IPS-20b (cell line): ENCODE measurements around the gene ADD3.
A peak's percentile ranks its signal among the peaks of the same experiment; 100 is the strongest.

ENCODE experiments used
- H3K27ac ChIP-seq: one replicate; pipeline ENCODE4 v1.5.1; 2013; ENCODE audit warnings: low read length
- H3K27me3 ChIP-seq: 2 replicates; pipeline ENCODE4 v1.6.1; 2013; ENCODE audit warnings: mild to moderate bottlenecking, low read length, inconsistent platforms; ENCODE audit not compliant: insufficient read depth
- H3K36me3 ChIP-seq: 2 replicates; pipeline ENCODE4 v1.6.1; 2013; ENCODE audit warnings: low read depth, mild to moderate bottlenecking, inconsistent platforms, low read length, moderate library complexity; ENCODE audit not compliant: insufficient read depth
- H3K4me1 ChIP-seq: 2 replicates; pipeline ENCODE4 v1.6.1; 2013; ENCODE audit warnings: mild to moderate bottlenecking, control low read depth, inconsistent platforms, low read length, moderate library complexity; ENCODE audit not compliant: insufficient read depth
- H3K4me3 ChIP-seq: 2 replicates; pipeline ENCODE4 v1.5.1; 2013; ENCODE audit warnings: mild to moderate bottlenecking, low read length, inconsistent platforms
- H3K9ac ChIP-seq: 2 replicates; pipeline ENCODE4 v1.6.1; 2013; ENCODE audit warnings: low read depth, mild to moderate bottlenecking, inconsistent platforms, low read length, moderate library complexity
- H3K9me3 ChIP-seq: 2 replicates; pipeline ENCODE4 v1.6.1; 2013; ENCODE audit warnings: mild to moderate bottlenecking, low read depth, low read length, inconsistent platforms; ENCODE audit not compliant: insufficient read depth

The ADD3 gene

DNA sequence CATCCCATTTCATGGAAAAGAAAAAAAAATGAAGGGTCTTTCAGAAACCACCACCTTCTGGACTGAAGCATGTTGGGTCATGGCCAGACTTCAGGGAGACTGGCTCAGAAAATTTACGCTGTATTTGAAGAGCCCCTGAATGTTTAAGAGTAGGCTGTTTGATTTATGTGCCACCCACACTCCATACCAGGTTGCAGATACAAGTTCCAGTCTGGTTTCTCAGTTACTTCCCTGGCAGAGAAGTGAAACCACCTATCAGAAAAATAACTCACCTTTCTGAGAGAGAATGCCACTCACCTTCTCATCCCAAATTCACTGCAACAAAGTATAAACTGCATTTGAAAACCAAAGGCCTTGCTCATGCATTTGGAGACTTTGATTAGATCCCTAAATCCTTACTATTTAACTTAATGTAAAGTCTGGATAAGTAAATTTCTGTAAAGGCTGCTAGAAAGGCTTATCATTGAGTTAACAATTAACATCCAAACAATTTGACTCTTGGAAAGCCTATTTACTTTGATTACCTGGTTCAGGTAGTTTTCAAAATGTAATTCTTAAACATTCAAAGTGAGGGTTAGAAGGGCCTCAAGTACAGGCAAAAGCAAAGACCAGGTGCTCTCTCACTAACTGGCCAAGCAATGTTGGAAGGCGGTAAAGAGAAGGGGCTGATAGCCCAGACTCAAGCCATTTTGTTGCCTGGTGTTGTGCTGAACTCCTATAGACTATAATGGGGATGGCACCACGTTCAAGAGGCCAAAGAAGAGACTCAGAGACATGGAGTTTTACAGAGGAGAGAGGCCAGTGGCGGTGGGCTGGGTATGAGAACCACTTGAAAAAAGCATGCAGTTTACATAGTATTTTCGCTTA, 12.8 kb upstream of the ADD3 start:
- Histone ChIP-seq H3K27me3 (no peaks in the 10 kb centered on the region), H3K9me3 (no peaks in the 10 kb centered on the region), H3K27ac (no peak overlapping the region), H3K4me3 (no peak overlapping the region), H3K9ac (no peak overlapping the region), H3K4me1 (0 out of 2 replicates have a peak, but pooled peaks cover 9% of the 10 kb centered on the region), H3K36me3 (no peaks in the 10 kb centered on the region)

DNA sequence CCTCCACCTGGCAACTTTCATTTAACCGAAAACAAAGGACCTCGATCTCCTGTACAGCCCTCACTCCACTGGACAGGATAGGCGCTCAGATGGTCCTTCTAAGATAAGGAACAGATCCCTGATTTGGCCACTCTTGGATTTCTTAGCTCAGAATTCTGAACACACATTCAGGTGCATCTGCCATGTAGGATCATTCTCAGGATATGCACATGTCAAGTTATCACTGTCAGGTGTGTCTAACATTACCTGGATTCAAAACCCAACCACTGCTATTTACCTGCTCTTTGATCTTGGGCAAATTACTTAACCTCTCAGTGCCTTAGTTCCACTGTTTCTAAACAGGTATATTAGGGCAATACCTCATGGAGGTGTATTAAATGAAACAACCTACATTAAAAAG, 12.2 kb upstream of the ADD3 start:
- Histone ChIP-seq H3K9ac (no peak overlapping the region), H3K27ac (no peak overlapping the region), H3K27me3 (no peaks in the 10 kb centered on the region), H3K4me1 (0 out of 2 replicates have a peak, but pooled peaks cover 9% of the 10 kb centered on the region), H3K9me3 (no peaks in the 10 kb centered on the region), H3K36me3 (no peaks in the 10 kb centered on the region), H3K4me3 (no peak overlapping the region)

DNA sequence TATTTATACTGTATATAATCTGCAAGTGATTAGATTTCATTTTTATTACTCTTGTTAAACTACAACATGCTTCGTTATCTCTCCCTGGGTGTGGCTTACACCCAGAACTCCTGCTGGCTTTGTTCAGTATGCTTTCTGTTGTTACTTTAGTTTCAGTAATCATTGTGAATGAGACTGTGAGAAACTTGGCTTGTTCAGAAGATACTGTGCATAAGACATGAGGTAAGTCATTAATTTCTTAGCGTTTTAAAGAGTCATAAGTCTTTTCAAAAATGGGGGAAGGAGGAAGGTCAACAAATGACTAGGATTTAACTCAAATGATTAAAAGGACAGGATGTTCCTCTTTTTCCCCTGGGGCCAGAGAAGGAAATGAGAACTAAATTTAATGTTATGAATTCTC, 11.6 kb upstream of the ADD3 start:
- H3K27ac ChIP-seq: no peak overlapping the region
- H3K27me3 ChIP-seq: no peaks in the 10 kb centered on the region
- 0 out of 2 replicates have a peak, but pooled peaks cover 9% of the 10 kb centered on the region for H3K4me1 ChIP-seq
- no peaks in the 10 kb centered on the region for H3K9me3 ChIP-seq
- no peaks in the 10 kb centered on the region for H3K36me3 ChIP-seq
- no peak overlapping the region for H3K9ac ChIP-seq
- H3K4me3 ChIP-seq: no peak overlapping the region

DNA sequence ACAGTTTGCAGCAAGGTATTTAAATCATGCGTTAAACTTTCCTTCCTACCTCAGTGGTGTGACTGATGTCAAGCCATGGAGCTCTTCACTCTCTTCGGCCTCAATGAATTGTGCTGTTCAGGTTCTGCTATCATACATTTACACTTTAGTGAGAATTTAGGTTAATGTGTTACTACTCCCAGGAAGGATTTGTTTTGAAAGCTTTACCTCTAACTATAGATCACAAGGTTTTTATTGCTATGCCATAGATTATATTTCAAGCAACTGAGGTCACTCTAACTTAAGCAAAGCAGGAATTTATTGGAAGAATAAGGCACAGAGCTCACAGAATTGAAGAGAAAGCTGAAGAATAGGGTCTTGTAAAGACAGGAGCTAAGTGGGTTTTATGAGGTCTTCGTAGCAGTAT, 11.0 kb upstream of the ADD3 start:
- Histone ChIP-seq H3K36me3 (no peaks in the 10 kb centered on the region), H3K4me1 (0 out of 2 replicates have a peak, but pooled peaks cover 9% of the 10 kb centered on the region), H3K27me3 (no peaks in the 10 kb centered on the region), H3K9me3 (no peaks in the 10 kb centered on the region), H3K27ac (no peak overlapping the region), H3K9ac (no peak overlapping the region), H3K4me3 (no peak overlapping the region)

DNA sequence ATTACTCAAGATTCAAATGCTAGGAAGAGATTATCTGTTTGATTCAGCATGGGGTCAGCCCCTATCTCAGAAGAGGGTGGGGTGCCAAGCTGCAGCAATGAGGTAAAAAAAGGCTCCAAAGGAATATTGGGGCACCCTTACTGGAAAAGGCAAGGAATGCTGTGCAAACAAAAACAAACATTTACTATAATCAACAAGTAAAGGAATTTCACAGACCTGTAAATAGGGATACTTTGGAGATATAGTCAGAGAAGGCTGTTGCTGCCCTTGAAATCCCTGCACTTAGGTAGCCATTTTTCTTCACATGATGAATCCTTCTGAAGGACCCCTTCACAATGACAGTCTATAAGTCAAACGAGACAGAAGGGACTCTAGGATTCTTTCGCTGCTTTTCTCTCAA, 10.6 kb upstream of the ADD3 start:
- no peaks in the 10 kb centered on the region for H3K27me3 ChIP-seq
- H3K27ac ChIP-seq: no peak overlapping the region
- H3K36me3 ChIP-seq: no peaks in the 10 kb centered on the region
- no peak overlapping the region for H3K9ac ChIP-seq
- H3K4me1 ChIP-seq: 0 out of 2 replicates have a peak, but pooled peaks cover 9% of the 10 kb centered on the region
- no peaks in the 10 kb centered on the region for H3K9me3 ChIP-seq
- no peak overlapping the region for H3K4me3 ChIP-seq

DNA sequence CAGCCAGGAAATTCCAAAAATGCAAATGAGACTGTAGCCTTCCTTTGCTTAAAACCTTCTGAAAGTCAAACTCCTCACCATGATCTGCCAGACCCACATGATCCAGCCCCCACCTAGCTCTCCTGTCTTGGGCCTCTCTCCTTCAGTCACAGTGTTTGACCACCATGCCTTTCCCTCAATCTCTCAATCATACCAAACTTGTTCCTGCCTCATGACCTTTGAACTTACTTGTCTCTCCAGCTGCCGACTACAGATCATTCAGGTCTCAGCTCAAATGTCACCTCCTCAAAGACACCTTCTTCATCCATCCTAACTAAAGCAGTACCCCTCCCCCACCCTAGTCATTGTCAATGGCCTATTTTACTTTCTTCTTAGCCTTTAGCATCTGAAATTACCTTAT, 9.3 kb upstream of the ADD3 start:
- no peak overlapping the region for H3K9ac ChIP-seq

DNA sequence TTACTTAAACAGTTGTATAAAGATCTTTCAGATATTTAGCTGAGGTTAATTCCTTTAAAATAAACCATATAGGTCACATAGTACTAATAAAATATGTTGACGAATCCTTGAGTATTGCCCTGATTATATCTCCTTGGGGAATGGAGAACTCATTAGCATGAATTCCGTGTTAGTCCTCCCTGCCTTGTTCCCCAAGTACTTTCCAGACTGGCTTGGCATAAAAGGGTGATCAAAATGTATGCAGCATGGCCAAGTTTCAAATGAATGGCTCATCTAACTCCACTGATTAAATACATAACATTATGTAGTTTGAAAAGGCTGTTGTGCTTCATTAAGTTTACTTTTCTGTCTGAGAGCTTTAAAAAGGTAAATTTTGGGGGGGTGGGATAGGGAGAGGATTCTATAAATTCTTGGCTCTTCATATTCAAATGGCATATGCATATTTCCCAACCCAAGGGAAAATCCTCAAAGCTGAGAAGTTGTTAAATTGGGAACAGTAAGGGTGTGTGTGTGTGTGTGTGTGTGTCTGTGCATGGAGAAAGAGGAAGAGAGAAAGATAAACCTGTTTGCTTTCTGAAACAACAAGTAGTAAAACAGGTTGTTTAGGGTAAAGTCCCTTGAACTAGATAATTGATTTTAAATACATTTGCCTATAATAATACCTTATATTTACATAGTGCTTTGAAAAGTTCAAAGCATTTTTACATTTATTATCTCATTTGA, 4.8 kb upstream of the ADD3 start:
- H3K27me3 ChIP-seq: peaks cover 11% of the 10 kb centered on the region
- peaks cover 25% of the 10 kb centered on the region; the same call in 1 of the 2 replicates for H3K4me1 ChIP-seq
- H3K4me3 ChIP-seq: no peak overlapping the region
- H3K36me3 ChIP-seq: no peaks in the 10 kb centered on the region
- H3K9ac ChIP-seq: peak overlapping the region; percentile 47; the same call in 1 of the 2 replicates
- H3K9me3 ChIP-seq: no peaks in the 10 kb centered on the region
- H3K27ac ChIP-seq: no peak overlapping the region

More for the DNA sequence above, 9.3 kb upstream of the ADD3 start:
- Histone ChIP-seq H3K36me3 (no peaks in the 10 kb centered on the region), H3K27me3 (no peaks in the 10 kb centered on the region), H3K4me1 (peaks cover 15% of the 10 kb centered on the region; the same call in 1 of the 2 replicates), H3K4me3 (no peak overlapping the region), H3K27ac (no peak overlapping the region), H3K9me3 (no peaks in the 10 kb centered on the region)

DNA sequence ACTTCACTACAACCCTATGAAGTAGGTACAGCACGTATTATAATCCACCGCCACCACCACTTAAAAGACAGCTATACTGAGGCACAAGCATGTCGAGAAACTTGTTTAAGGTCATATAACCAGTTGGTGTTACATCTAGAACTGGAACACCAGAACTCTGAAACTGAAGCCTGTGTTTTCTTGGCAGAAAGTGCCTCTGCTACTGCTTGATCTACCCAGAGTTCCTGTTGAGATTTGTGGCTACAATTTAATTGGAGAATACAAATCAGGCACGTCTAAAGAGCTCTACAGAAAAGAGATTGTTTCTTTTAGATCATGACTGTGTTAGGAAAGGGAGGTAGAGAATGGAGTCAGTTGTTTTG, 4.3 kb upstream of the ADD3 start:
- H3K9ac ChIP-seq: peak overlapping the region; percentile 47; the same call in 1 of the 2 replicates
- H3K36me3 ChIP-seq: no peaks in the 10 kb centered on the region
- peaks cover 11% of the 10 kb centered on the region for H3K27me3 ChIP-seq
- H3K9me3 ChIP-seq: no peaks in the 10 kb centered on the region
- no peak overlapping the region for H3K4me3 ChIP-seq
- H3K4me1 ChIP-seq: peaks cover 22% of the 10 kb centered on the region; the same call in 1 of the 2 replicates
- H3K27ac ChIP-seq: no peak overlapping the region

DNA sequence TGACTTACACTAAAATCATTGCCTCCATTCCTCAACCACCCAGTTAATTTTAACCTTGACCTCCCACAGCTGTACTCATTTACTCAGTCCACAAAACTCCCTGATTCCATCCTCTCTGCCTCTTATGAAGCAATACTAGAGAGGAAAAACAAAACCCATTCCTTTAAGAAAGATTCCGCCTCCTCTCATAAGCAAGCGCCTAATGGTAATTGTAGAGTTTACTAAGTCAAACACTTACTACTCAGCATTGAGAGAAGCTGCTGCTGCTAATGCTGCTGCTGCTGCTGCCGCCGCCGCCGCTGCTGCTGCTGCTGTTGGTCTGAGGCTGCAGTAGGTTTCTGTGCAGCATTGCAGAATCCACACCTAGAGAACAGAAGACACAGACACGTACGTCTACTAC, 2.1 kb upstream of the ADD3 start:
- Histone ChIP-seq H3K4me1 (peaks cover 37% of the 10 kb centered on the region), H3K9me3 (no peaks in the 10 kb centered on the region), H3K36me3 (no peaks in the 10 kb centered on the region), H3K9ac (no peak overlapping the region; the same call in 1 of the 2 replicates), H3K27me3 (peaks cover 11% of the 10 kb centered on the region), H3K4me3 (peak overlapping the region; percentile 72), H3K27ac (no peak overlapping the region)

DNA sequence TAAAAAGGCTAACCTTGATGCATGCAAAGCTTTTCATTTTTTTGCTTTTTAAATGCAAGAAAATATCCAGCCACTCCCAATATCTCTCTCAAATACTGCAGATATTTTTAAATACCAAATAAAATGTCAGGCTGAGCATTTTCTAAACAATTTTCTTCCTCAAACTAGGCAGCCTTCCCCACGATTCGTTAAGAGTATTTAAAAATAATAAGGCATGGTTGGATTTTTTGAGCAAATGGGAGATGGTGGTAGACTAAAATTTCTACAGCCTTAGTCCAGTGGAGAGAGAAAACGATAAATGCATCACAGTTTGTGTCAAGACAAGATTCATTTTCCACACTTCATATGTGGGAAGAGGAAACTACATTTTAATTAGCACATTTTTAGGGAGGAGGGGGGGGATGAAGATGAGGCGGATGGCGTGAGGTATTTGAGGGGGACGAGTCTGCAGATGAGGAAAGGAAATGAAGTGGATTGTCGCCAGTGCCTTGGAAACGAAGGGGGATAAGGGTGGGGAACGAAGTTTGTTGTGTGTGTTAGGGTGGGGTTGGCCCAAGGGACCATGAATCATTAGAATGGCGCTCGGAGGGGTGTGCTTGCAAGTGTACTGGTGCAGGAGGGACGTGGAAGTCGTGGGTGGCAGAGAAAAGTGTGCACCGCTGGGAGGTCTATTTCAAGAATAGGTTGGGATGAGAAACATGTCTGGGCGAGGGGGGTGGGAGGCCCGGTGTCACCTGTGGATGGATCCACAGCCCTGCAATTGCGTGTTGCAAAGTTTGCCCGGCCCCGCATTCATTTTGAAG, 1.2 kb upstream of the ADD3 start:
- peaks cover 11% of the 10 kb centered on the region for H3K27me3 ChIP-seq
- no peak overlapping the region for H3K27ac ChIP-seq
- H3K9ac ChIP-seq: peak overlapping the region; percentile 76; the same call in 1 of the 2 replicates
- no peaks in the 10 kb centered on the region for H3K9me3 ChIP-seq
- H3K4me1 ChIP-seq: peaks cover 42% of the 10 kb centered on the region
- peak overlapping the region; percentile 72 for H3K4me3 ChIP-seq
- no peaks in the 10 kb centered on the region for H3K36me3 ChIP-seq

DNA sequence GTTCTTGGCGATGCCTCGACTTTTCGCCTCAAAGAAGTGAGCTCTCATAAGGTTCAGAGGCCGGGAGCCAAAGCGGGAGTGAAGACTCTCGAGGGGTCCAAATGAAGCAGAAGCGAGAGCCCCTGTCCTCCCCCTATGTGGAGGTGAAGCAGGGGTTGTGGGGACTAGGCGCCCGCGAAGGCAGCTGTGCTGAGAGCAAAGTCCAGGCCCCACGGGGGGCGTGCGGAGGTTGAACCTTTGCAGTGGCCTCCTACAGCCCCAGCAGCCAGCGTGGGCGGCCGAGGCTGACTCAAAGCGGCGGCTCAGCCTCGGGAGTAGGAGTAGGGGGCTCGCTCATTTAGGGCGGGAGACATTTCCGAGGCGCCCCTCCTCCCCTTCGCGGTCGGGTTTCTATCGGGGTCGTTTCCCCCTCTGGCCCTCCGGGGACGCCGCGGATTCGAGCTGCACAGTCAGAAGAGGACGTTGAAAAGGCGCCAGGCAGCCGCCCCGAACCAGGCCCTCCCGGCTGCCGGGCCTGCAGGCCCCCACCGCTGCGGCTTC, 553 bp upstream of the ADD3 start:
- no peak overlapping the region for H3K27ac ChIP-seq
- peaks cover 47% of the 10 kb centered on the region for H3K4me1 ChIP-seq
- H3K4me3 ChIP-seq: peak overlapping the region; percentile 72
- H3K9ac ChIP-seq: peak overlapping the region; percentile 76; the same call in 1 of the 2 replicates
- no peaks in the 10 kb centered on the region for H3K9me3 ChIP-seq
- H3K36me3 ChIP-seq: no peaks in the 10 kb centered on the region
- peaks cover 11% of the 10 kb centered on the region for H3K27me3 ChIP-seq
